ENCODE results near the gene SPEM2. TPM values are rescaled to one million over a fixed set of nuclear protein-coding genes. Genes with fewer than 3 reads are reported as not detected.

The SPEM2 gene
- total and polyA plus RNA-seq, 4 donors, result not detected

DNA sequence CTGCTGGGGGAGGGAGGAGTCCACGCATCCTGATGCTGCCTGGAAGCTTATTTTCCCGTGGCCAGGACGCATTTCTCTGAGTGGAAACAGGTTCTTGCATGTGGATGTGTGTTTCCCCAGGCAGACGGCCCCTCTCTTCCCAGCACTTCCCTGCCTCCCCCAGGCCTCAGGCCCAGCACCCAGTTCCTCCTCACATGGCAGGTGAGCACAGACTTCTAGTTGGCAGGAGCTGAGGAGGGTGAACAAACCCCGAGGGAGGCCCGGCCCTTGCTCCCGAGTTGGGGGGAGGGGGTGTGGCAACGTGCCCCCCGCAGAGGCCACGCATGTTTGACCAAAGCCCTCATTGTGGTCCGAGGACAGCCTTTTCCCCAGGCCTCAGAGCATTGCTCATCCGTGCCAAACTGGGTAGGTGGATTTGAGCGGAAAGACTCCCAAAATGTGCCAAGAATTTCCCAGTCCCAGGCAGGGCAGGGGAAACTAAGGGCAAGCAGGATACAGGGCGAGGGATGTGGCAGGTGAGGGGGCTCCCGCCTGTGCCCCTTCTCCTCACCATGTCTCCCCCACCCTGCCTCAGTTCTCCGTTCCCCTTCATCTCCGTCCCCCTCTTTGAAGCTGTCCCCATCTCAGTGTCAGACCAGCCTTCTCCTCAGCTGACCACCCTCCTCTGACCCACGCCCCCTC lies 6.8 kb upstream of the SPEM2 start:
- DNase-seq (ENCODE audit: low spot score), result no peak
- no peaks in the 10 kb centered on the region for H3K4me1 ChIP-seq (ENCODE audit: control insufficient read depth in 4 of 4, insufficient read depth in 4 of 4, low read length in 3 of 4)
- no peaks in the 10 kb centered on the region for H3K27me3 ChIP-seq (ENCODE audit: control insufficient read depth in 4 of 4, insufficient read depth in 4 of 4, low read length in 3 of 4)
- WGBS, result 75% methylated on average over 18 of the region's 18 CpGs
- H3K4me3 ChIP-seq (ENCODE audit: low read depth in 1 of 3, low read length in 3 of 3), result no peak overlapping the region
- H3K36me3 ChIP-seq (ENCODE audit: control insufficient read depth in 4 of 4, insufficient read depth in 3 of 4, low read depth in 1 of 4, low read length in 3 of 4), result no peaks in the 10 kb centered on the region
- no peak overlapping the region for H3K27ac ChIP-seq (ENCODE audit: low read depth in 1 of 2, low read length in 2 of 2)
- H3K9me3 ChIP-seq (ENCODE audit: control insufficient read depth in 4 of 4, low read length in 3 of 4), result no peaks in the 10 kb centered on the region
- H3K9ac ChIP-seq (ENCODE audit: low read depth in 1 of 2, low read length in 2 of 2), result no peak overlapping the region
- TF ChIP-seq SP1 (IDR thresholded peaks at IDR 0.05) (no peak), HNF4A (conservative IDR thresholded peaks at IDR 0.05) (no peak), JUND (IDR thresholded peaks at IDR 0.05) (no peak), GABPA (IDR thresholded peaks at IDR 0.05 in 1 of 2, conservative IDR thresholded peaks at IDR 0.05 in 1 of 2) (no peak), NR2F2 (IDR thresholded peaks at IDR 0.05) (no peak), FOXA1 (IDR thresholded peaks at IDR 0.05) (no peak), YY1 (IDR thresholded peaks at IDR 0.05) (no peak), TAF1 (conservative IDR thresholded peaks at IDR 0.05) (no peak), HNF4G (IDR thresholded peaks at IDR 0.05) (no peak), RAD21 (IDR thresholded peaks at IDR 0.05) (no peak), FOXA2 (IDR thresholded peaks at IDR 0.05) (no peak), RXRA (IDR thresholded peaks at IDR 0.05) (no peak), EGR1 (IDR thresholded peaks at IDR 0.05; ENCODE audit: low read depth in 2 of 2) (no peak)
- TF ChIP-seq, protein P1, sequence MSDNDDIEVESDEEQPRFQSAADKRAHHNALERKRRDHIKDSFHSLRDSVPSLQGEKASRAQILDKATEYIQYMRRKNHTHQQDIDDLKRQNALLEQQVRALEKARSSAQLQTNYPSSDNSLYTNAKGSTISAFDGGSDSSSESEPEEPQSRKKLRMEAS (IDR thresholded peaks at IDR 0.05), result no peak
- TF ChIP-seq, protein P2, sequence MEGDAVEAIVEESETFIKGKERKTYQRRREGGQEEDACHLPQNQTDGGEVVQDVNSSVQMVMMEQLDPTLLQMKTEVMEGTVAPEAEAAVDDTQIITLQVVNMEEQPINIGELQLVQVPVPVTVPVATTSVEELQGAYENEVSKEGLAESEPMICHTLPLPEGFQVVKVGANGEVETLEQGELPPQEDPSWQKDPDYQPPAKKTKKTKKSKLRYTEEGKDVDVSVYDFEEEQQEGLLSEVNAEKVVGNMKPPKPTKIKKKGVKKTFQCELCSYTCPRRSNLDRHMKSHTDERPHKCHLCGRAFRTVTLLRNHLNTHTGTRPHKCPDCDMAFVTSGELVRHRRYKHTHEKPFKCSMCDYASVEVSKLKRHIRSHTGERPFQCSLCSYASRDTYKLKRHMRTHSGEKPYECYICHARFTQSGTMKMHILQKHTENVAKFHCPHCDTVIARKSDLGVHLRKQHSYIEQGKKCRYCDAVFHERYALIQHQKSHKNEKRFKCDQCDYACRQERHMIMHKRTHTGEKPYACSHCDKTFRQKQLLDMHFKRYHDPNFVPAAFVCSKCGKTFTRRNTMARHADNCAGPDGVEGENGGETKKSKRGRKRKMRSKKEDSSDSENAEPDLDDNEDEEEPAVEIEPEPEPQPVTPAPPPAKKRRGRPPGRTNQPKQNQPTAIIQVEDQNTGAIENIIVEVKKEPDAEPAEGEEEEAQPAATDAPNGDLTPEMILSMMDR (IDR thresholded peaks at IDR 0.05; ENCODE audit: low read depth, low read length, missing input control), result no peak
- TF ChIP-seq, protein P3, sequence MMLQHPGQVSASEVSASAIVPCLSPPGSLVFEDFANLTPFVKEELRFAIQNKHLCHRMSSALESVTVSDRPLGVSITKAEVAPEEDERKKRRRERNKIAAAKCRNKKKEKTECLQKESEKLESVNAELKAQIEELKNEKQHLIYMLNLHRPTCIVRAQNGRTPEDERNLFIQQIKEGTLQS (IDR thresholded peaks at IDR 0.05), result no peak
- TF ChIP-seq, protein P4, sequence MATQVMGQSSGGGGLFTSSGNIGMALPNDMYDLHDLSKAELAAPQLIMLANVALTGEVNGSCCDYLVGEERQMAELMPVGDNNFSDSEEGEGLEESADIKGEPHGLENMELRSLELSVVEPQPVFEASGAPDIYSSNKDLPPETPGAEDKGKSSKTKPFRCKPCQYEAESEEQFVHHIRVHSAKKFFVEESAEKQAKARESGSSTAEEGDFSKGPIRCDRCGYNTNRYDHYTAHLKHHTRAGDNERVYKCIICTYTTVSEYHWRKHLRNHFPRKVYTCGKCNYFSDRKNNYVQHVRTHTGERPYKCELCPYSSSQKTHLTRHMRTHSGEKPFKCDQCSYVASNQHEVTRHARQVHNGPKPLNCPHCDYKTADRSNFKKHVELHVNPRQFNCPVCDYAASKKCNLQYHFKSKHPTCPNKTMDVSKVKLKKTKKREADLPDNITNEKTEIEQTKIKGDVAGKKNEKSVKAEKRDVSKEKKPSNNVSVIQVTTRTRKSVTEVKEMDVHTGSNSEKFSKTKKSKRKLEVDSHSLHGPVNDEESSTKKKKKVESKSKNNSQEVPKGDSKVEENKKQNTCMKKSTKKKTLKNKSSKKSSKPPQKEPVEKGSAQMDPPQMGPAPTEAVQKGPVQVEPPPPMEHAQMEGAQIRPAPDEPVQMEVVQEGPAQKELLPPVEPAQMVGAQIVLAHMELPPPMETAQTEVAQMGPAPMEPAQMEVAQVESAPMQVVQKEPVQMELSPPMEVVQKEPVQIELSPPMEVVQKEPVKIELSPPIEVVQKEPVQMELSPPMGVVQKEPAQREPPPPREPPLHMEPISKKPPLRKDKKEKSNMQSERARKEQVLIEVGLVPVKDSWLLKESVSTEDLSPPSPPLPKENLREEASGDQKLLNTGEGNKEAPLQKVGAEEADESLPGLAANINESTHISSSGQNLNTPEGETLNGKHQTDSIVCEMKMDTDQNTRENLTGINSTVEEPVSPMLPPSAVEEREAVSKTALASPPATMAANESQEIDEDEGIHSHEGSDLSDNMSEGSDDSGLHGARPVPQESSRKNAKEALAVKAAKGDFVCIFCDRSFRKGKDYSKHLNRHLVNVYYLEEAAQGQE (IDR thresholded peaks at IDR 0.05), result no peak
- TF ChIP-seq, protein P5, sequence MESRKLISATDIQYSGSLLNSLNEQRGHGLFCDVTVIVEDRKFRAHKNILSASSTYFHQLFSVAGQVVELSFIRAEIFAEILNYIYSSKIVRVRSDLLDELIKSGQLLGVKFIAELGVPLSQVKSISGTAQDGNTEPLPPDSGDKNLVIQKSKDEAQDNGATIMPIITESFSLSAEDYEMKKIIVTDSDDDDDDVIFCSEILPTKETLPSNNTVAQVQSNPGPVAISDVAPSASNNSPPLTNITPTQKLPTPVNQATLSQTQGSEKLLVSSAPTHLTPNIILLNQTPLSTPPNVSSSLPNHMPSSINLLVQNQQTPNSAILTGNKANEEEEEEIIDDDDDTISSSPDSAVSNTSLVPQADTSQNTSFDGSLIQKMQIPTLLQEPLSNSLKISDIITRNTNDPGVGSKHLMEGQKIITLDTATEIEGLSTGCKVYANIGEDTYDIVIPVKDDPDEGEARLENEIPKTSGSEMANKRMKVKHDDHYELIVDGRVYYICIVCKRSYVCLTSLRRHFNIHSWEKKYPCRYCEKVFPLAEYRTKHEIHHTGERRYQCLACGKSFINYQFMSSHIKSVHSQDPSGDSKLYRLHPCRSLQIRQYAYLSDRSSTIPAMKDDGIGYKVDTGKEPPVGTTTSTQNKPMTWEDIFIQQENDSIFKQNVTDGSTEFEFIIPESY (IDR thresholded peaks at IDR 0.05), result no peak
